Caco-2 (cell line): ENCODE measurements around the gene TRPT1. TPM values are rescaled to one million over a fixed set of nuclear protein-coding genes. Genes with fewer than 3 reads are reported as not detected.

ENCODE experiments used
- BruUV-seq: library from RNA; stranded (reverse); fragments of 400-500 nt; replicated peaks from 2 replicates; lab custom pipeline; 2021; lab: Mats Ljungman, UMichigan
- CTCF ChIA-PET: fragments of 300-600 bp; sonication (Branson Sonifier 250); formaldehyde crosslinking; loops from one replicate; lab custom pipeline; 2022; ENCODE audit warnings: antibody characterized with exemption; lab: Charles Lee
- POLR2A ChIA-PET: fragments of 300-600 bp; sonication (Branson Sonifier 250); formaldehyde crosslinking; loops from one replicate; lab custom pipeline; 2022; ENCODE audit warnings: antibody characterized with exemption; lab: Charles Lee
- DNase-seq, 2 experiments: peaks; one replicate each; pipeline versions ENCODE4 v3.0.0 to v3.0.0-alpha.2; 2020 to 2022
- H3K27me3 ChIP-seq: replicated peaks from 2 replicates; pipeline ENCODE4 v1.6.0; 2011; ENCODE audit warnings: low read length; ENCODE audit not compliant: control insufficient read depth, insufficient read depth
- H3K36me3 ChIP-seq: 2 replicates; pipeline ENCODE4 v1.5.1; 2011; ENCODE audit warnings: low read length; ENCODE audit not compliant: control insufficient read depth, insufficient read depth
- H3K4me1 ChIP-seq: fragments of 250-450 bp; sonication (Bioruptor Pico); 2 replicates; pipeline ENCODE4 v1.5.1; 2020; ENCODE audit warnings: mild to moderate bottlenecking
- H3K4me3 ChIP-seq: 2 replicates; pipeline ENCODE4 v1.5.1; 2011; ENCODE audit warnings: low read depth, mild to moderate bottlenecking, control low read depth, low read length
- H3K9me3 ChIP-seq: fragments of 250-450 bp; sonication (Bioruptor Pico); 2 replicates; pipeline ENCODE4 v1.5.1; 2020; ENCODE audit warnings: mild to moderate bottlenecking, moderate library complexity
- H3K27ac Mint-ChIP-seq: one replicate; pipeline ENCODE4 v1.8.0; 2022; ENCODE audit warnings: mixed read lengths; ENCODE audit not compliant: unreplicated experiment
- H3K27me3 Mint-ChIP-seq: one replicate; pipeline ENCODE4 v1.8.0; 2022; ENCODE audit warnings: mixed read lengths; ENCODE audit not compliant: insufficient read depth, unreplicated experiment
- H3K36me3 Mint-ChIP-seq: one replicate; pipeline ENCODE4 v1.8.0; 2022; ENCODE audit warnings: mild to moderate bottlenecking, mixed read lengths; ENCODE audit not compliant: insufficient read depth, unreplicated experiment
- H3K4me1 Mint-ChIP-seq: one replicate; pipeline ENCODE4 v1.8.0; 2022; ENCODE audit warnings: low read depth, mixed read lengths; ENCODE audit not compliant: unreplicated experiment
- H3K4me3 Mint-ChIP-seq: one replicate; pipeline ENCODE4 v1.8.0; 2022; ENCODE audit warnings: mild to moderate bottlenecking, moderate library complexity, mixed read lengths; ENCODE audit not compliant: unreplicated experiment
- H3K9me3 Mint-ChIP-seq: one replicate; pipeline ENCODE4 v1.8.0; 2022; ENCODE audit warnings: mixed read lengths; ENCODE audit not compliant: unreplicated experiment
- intact Hi-C: fragments of 100-400 bp; cut with micrococcal nuclease; formaldehyde crosslinking; loops from one replicate; pipeline ENCODE4 v1.10.0; 2022; ENCODE audit not compliant: unreplicated experiment
- total RNA-seq: library from RNA; stranded (reverse); gene quantifications from 2 replicates; pipeline ENCODE4 v1.2.3, GENCODE V29; 2022
- TF ChIP-seq, protein P1 (sequence below), 2 experiments: fragments of 200-600 bp in 1 of 2; IDR thresholded peaks; 1 replicate in 1 of 2; 2 replicates in 1 of 2; pipeline versions ENCODE4 v1.5.1 to v1.8.0; 2011 to 2022; ENCODE audit warnings: antibody characterized with exemption in 1 of 2, control low read depth in 1 of 2, inconsistent platforms in 1 of 2, low read depth in 1 of 2, low read length in 1 of 2, mild to moderate bottlenecking in 1 of 2, moderate library complexity in 1 of 2; ENCODE audit not compliant: insufficient read depth in 1 of 2, severe bottlenecking in 1 of 2, unreplicated experiment in 1 of 2

TRPT1 gene
- total RNA-seq, 1 experiment from 2014 or later, result 32.1 TPM

GRCh38 chr11:64219755-64220154 is 6.2 kb downstream of the TRPT1 start:
- H3K4me1 ChIP-seq, result no peaks in the 10 kb centered on the region
- no peaks in the 10 kb centered on the region for H3K4me1 Mint-ChIP-seq
- no peaks in the 10 kb centered on the region; the same call in 1 of the 2 replicates for H3K36me3 ChIP-seq
- ChIA-PET CTCF (no interaction called here), POLR2A (no interaction called here)
- intact Hi-C loops, result no loop called here
- no peak overlapping the region for H3K27ac Mint-ChIP-seq
- peak in 1 of 2 experiments; percentile 37 for DNase-seq
- TF ChIP-seq, protein P1, sequence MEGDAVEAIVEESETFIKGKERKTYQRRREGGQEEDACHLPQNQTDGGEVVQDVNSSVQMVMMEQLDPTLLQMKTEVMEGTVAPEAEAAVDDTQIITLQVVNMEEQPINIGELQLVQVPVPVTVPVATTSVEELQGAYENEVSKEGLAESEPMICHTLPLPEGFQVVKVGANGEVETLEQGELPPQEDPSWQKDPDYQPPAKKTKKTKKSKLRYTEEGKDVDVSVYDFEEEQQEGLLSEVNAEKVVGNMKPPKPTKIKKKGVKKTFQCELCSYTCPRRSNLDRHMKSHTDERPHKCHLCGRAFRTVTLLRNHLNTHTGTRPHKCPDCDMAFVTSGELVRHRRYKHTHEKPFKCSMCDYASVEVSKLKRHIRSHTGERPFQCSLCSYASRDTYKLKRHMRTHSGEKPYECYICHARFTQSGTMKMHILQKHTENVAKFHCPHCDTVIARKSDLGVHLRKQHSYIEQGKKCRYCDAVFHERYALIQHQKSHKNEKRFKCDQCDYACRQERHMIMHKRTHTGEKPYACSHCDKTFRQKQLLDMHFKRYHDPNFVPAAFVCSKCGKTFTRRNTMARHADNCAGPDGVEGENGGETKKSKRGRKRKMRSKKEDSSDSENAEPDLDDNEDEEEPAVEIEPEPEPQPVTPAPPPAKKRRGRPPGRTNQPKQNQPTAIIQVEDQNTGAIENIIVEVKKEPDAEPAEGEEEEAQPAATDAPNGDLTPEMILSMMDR (IDR thresholded peaks at IDR 0.05; ENCODE audit: insufficient read depth in 1 of 2, low read depth in 1 of 2, low read length in 1 of 2, severe bottlenecking in 1 of 2, unreplicated experiment in 1 of 2), result no peak
- no peaks in the 10 kb centered on the region for H3K27me3 Mint-ChIP-seq
- H3K9me3 Mint-ChIP-seq, result no peaks in the 10 kb centered on the region
- H3K27me3 ChIP-seq, result no peaks in the 10 kb centered on the region
- no peaks in the 10 kb centered on the region for H3K9me3 ChIP-seq
- H3K4me3 ChIP-seq, result no peak overlapping the region
- BruUV-seq, result no TSS peak
- no peak overlapping the region for H3K4me3 Mint-ChIP-seq
- H3K36me3 Mint-ChIP-seq, result peaks cover 10% of the 10 kb centered on the region

DNA sequence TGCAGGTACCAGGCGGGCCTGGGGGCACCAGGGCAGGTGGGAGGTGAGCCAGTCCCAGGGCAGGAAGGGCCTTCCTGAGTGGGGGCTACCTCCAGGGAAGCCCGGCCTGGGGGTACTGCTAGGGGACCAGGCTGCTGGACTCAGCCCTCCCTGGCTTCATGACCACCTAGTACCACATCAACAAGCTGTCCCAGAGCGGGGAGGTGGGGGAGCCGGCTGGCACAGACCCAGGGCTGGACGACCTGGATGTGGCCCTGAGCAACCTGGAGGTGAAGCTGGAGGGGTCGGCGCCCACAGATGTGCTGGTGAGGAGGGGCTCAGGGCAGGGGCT is 6.7 kb downstream of the TRPT1 start:
- H3K4me1 Mint-ChIP-seq, result no peaks in the 10 kb centered on the region
- H3K27ac Mint-ChIP-seq, result no peak overlapping the region
- ChIA-PET CTCF (no interaction called here), POLR2A (no interaction called here)
- no peak overlapping the region for H3K4me3 Mint-ChIP-seq
- no peaks in the 10 kb centered on the region for H3K9me3 Mint-ChIP-seq
- Histone ChIP-seq H3K27me3 (no peaks in the 10 kb centered on the region), H3K4me1 (no peaks in the 10 kb centered on the region), H3K36me3 (no peaks in the 10 kb centered on the region; the same call in 1 of the 2 replicates), H3K4me3 (no peak overlapping the region), H3K9me3 (no peaks in the 10 kb centered on the region)
- TF ChIP-seq, protein P1 (IDR thresholded peaks at IDR 0.05; ENCODE audit: insufficient read depth in 1 of 2, low read depth in 1 of 2, low read length in 1 of 2, severe bottlenecking in 1 of 2, unreplicated experiment in 1 of 2), result no peak
- peaks cover 11% of the 10 kb centered on the region for H3K36me3 Mint-ChIP-seq
- no peaks in the 10 kb centered on the region for H3K27me3 Mint-ChIP-seq
- BruUV-seq, result no TSS peak
- no peak for DNase-seq
- intact Hi-C loops, result no loop called here

- CTCF ChIA-PET, result no interaction called here
- H3K4me1 ChIP-seq, result no peaks in the 10 kb centered on the region
- Mint-ChIP-seq H3K27ac (no peak overlapping the region), H3K4me3 (no peak overlapping the region), H3K4me1 (no peaks in the 10 kb centered on the region), H3K36me3 (peaks cover 11% of the 10 kb centered on the region), H3K27me3 (no peaks in the 10 kb centered on the region), H3K9me3 (no peaks in the 10 kb centered on the region)
- H3K36me3 ChIP-seq, result no peaks in the 10 kb centered on the region; the same call in 1 of the 2 replicates
- no peak for DNase-seq
- H3K4me3 ChIP-seq, result no peak overlapping the region
- intact Hi-C loops, result no loop called here
- no peaks in the 10 kb centered on the region for H3K9me3 ChIP-seq
- BruUV-seq, result no TSS peak
- H3K27me3 ChIP-seq, result no peaks in the 10 kb centered on the region
- TF ChIP-seq, protein P1 (IDR thresholded peaks at IDR 0.05; ENCODE audit: insufficient read depth in 1 of 2, low read depth in 1 of 2, low read length in 1 of 2, severe bottlenecking in 1 of 2, unreplicated experiment in 1 of 2), result no peak
- POLR2A ChIA-PET, result no interaction called here
Observed at GRCh38 chr11:64218628-64219353, 7.2 kb downstream of the TRPT1 start.
